ENCODE results near the gene KRI1.

Gene KRI1

GRCh38 chr19:10565567-10566407, at the start of gene KRI1:
KRI1 (minus strand) TSS chr19:10566010; CDS start chr19:10565999, 11 bp downstream.
- peak; percentile 91 to 97 for DNase-seq (ENCODE audit: low read depth in 2 of 2, low spot score in 1 of 2)

DNA sequence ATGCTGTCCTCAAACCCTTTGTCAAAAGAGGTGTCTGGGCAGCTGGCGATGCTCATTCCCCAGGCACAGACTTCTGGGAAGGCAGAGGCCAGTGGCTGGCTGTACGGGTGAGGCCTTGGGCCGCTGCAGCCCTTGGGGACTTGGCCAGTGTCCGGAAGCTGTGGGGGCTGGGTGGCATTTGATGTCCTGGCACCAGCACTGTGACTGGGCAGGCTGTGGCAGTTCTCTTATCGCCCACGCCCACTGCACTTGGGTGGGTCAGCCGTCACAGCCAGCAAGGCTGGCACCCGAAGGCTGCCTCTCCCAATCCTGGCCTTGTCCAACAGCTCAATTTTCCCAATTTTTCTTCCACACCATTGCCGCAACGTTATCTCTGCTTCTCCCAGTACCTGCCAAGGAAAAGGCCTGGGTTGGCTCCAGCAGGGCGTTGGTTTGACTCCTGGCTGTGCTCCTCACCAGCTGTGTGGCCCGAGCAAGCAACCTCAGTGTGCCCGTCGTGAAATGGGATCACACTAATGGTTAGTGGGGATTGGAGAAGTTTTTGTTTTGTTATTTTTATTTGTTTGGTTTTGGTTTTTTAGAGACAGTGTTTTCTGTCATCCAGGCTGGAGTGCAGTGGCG, 46.8 kb upstream of the KRI1 start:
- DNase-seq (ENCODE audit: low read depth in 2 of 2, low spot score in 1 of 2), result no peak

- DNase-seq (ENCODE audit: low read depth in 2 of 2, low spot score in 1 of 2), result no peak
Observed at GRCh38 chr19:10611907-10612306, 46.1 kb upstream of the KRI1 start.

DNA sequence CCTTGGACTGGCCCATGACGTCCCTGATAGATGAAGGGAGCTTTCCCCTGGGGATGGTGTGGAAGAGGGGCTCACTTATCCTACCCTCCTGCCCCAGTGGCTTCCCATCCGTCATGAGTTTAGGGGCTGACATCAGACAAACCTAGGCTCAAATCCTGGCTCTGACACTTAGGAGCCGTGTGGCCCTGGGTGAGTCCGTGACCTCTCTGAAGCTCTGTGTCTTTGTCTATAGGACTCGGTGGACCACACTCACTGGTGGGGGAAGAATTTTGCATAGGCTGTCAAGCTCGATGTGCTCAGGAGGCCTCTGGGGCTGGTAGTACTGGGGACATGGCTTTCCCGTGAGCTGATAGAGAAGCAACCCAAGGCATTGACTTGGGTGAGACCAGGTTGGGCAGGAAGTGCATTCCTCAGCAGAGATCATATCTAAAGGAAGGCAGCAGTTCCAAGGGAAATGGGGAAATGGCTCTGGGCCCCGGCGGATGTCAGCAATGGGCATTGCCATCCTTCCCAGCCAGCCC, 38.7 kb upstream of the KRI1 start:
- no peak for DNase-seq (ENCODE audit: low read depth in 2 of 2, low spot score in 1 of 2)

GRCh38 chr19:10603873-10604459, 38.2 kb upstream of the KRI1 start:
- no peak for DNase-seq (ENCODE audit: low read depth in 2 of 2, low spot score in 1 of 2)

DNA sequence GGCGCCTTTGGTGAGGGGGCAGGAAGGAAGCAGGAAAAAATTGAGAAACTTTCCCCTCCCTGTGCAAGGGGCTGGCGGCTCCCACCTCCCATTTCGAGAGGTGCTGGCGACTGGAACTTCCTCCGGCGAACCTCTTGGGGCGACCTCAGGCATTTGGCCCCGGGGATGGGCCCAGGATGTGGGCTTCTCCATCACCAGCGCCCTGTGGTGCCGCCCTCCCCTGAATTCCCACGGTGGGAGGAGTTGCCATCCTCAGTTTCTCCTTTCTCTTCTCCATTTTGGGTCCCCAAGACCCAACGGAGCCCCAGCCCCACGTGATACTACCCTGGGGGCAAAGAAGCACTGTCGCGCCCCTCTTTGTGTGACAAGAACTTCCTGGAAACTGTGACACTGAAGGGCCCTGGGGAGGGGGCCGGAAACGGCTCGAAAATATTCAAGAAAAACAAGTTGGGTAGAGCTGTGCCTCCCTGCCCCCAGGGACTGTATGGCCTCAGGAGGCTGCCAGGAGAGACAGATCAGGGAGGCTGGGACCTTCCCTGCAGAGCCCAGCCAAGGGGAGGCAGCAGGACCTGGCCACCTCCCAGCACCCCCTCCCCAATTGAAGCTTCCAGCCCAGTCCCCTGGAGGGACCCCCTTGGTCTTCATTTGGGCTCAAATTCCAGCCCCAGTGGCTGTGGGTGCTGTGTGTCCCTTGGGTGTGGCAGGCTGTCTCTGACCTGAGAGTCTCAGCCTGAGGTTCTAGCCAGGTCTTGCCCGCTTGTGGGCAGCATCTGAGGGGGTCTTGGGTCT, 37.5 kb upstream of the KRI1 start:
- DNase-seq (ENCODE audit: low read depth in 2 of 2, low spot score in 1 of 2), result peak; percentile 60 to 73

GRCh38 chr19:10602330-10603083, 36.7 kb upstream of the KRI1 start:
- peak; percentile 78 to 80 for DNase-seq (ENCODE audit: low read depth in 2 of 2, low spot score in 1 of 2)

DNA sequence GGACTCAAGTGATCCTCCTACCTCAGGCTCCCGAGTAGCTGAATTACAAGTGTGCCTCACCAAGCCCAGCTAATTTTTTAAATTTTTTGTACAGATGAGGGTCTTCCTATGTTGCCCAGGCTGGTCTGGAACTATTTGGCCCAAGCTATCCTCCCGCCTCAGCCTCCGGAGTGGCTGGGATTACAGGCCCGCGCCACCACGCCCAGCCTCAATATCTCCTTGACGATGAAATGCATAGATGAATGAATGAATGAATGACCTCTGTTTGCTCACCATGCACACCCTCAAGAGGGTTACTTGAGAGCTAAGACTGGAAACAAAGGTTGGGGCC, 36.2 kb upstream of the KRI1 start:
- DNase-seq (ENCODE audit: low read depth in 2 of 2, low spot score in 1 of 2), result no peak

GRCh38 chr19:10600149-10600548, 34.3 kb upstream of the KRI1 start:
- DNase-seq (ENCODE audit: low read depth in 2 of 2, low spot score in 1 of 2), result no peak

GRCh38 chr19:10593820-10594637, 28.2 kb upstream of the KRI1 start:
- no peak for DNase-seq (ENCODE audit: low read depth in 2 of 2, low spot score in 1 of 2)

- DNase-seq (ENCODE audit: low read depth in 2 of 2, low spot score in 1 of 2), result no peak
Observed at GRCh38 chr19:10593148-10593547, 27.3 kb upstream of the KRI1 start.

DNA sequence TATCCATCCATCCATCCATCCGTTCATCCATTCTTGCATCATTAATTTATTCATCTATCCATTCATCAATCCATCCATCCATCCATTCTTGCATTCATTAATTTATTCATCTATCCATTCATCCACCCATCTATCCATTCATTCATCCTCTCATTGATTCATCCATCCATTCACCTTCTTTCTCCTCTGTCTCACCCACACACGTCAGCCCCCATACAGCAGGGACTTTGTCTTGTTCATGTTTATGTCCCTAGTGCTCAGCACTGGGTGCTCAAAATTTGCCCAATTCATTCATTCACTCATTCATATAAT, 22.0 kb upstream of the KRI1 start:
- DNase-seq (ENCODE audit: low read depth in 2 of 2, low spot score in 1 of 2), result no peak

GRCh38 chr19:10587022-10587838, 21.4 kb upstream of the KRI1 start, which contains the start of gene AP1M2:
AP1M2 (minus strand) TSS chr19:10587312; CDS start chr19:10587231, 81 bp downstream.
- DNase-seq (ENCODE audit: low read depth in 2 of 2, low spot score in 1 of 2), result no peak

DNA sequence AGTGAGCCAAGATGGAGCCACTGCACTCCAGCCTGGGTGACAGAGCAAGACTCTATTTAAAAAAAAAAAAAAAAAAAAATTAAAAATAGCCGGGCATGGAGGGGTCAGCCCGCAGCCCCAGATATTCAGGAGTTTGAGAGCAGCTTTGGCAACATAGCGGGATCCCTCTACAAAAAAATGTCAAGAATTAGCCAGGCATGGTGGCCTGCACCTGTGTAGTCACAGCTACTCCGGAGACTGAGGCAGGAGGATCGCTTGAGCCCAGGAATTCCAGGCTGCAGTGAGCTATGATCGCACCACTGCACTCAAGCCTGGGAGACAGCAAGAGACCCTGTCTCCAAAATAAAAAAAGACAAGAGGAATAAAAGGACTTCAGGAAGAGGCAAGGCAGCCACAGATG, 20.6 kb upstream of the KRI1 start:
- DNase-seq (ENCODE audit: low read depth in 2 of 2, low spot score in 1 of 2), result no peak

DNA sequence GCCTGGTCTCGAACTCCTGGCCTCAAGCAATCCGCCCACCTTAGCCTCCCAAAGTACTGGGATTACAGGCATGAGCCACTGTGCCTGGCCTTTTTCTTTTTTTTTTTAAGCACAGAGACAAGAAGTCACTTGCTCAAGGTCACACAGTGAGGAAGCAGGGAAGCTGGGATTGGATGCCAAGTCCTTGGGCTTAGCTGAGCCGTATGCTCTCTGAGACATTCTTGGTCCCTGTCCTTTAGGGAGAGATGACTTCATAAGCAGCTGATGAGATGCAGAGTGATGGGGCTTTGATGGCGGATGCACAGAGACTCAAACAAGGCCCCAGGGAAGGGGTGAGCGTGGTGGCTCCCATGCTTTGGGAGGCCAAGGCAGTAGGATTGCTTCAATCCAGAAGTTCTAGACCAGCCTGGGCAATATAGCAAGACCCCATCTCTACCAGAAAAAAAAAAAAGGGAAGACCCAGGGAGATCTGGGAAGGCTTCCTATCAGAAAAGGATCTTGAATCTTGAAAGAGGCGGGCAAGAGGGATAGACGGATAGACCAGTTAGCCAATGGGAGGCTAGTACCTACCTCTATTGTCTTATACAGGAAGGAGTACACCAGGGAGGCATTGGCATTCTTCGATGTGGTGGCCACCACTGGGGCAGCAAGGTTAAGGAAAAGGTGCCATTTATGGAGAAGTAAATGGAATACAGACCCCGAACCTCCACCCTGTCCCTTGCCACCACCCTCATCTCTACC, 17.4 kb upstream of the KRI1 start:
- DNase-seq (ENCODE audit: low read depth in 2 of 2, low spot score in 1 of 2), result no peak

DNA sequence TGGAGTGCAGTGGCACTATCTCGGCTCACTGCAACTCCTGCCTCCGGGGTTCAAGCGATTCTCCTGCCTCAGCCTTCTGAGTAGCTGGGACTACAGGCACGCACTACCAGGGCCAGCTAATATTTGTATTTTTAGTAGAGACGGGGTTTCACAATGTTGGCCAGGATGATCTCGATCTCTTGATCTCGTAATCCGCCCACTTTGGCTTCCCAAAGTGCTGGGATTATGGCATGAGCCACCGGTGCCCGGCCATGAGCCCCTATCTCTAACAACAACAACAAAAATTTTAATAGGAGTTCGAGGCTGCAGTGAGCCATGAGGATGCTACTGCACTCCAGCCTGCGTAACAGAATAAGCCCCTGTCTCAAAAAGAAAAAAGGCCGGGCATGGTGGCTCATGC, 16.3 kb upstream of the KRI1 start:
- no peak for DNase-seq (ENCODE audit: low read depth in 2 of 2, low spot score in 1 of 2)

GRCh38 chr19:10580979-10581631, 15.3 kb upstream of the KRI1 start:
- peak; percentile 77 to 90 for DNase-seq (ENCODE audit: low read depth in 2 of 2, low spot score in 1 of 2)

GRCh38 chr19:10577951-10578350, 12.1 kb upstream of the KRI1 start:
- no peak for DNase-seq (ENCODE audit: low read depth in 2 of 2, low spot score in 1 of 2)
